GM12874 (cell line): Measurements from ENCODE around the gene MAL.

ENCODE experiments used
- TF ChIP-seq, protein P1 (sequence below): IDR thresholded peaks from 2 replicates; pipeline ENCODE4 v1.5.1; 2011; ENCODE audit warnings: low read depth, mild to moderate bottlenecking, control low read depth, low read length, moderate library complexity; ENCODE audit not compliant: insufficient read depth

Gene MAL

DNA sequence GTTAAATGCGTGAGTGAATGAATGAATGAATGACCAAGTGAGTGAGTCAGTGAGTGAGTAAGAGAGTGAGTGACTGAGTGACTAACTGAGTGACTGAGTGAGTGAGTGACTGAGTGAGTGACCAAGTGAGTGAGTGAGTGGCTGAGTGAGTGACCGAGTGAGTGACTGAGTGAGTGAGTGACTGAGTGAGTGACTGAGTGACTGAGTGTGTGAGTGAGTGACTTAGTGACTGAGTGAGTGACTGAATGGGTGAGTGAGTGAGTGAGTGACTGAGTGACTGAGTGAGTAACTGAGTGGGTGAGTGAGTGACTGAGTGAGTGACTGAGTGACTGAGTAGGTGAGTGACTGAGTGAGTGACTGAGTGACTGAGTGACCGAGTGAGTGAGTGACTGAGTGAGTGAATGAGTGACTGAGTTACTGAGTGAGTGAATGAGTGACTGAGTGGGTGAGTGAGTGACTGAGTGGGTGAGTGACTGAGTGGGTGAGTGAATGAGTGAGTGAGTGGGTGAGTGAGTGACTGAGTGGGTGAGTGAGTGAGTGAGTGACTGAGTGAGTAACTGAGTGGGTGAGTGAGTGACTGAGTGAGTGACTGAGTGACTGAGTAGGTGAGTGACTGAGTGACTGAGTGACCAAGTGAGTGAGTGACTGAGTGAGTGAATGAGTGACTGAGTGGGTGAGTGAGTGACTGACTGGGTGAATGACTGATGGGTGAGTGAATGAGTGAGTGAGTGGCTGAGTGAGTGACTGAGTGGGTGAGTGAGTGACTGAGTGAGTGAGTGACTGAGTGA, 11.3 kb downstream of the MAL start:
- TF ChIP-seq, protein P1, sequence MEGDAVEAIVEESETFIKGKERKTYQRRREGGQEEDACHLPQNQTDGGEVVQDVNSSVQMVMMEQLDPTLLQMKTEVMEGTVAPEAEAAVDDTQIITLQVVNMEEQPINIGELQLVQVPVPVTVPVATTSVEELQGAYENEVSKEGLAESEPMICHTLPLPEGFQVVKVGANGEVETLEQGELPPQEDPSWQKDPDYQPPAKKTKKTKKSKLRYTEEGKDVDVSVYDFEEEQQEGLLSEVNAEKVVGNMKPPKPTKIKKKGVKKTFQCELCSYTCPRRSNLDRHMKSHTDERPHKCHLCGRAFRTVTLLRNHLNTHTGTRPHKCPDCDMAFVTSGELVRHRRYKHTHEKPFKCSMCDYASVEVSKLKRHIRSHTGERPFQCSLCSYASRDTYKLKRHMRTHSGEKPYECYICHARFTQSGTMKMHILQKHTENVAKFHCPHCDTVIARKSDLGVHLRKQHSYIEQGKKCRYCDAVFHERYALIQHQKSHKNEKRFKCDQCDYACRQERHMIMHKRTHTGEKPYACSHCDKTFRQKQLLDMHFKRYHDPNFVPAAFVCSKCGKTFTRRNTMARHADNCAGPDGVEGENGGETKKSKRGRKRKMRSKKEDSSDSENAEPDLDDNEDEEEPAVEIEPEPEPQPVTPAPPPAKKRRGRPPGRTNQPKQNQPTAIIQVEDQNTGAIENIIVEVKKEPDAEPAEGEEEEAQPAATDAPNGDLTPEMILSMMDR: no peak

DNA sequence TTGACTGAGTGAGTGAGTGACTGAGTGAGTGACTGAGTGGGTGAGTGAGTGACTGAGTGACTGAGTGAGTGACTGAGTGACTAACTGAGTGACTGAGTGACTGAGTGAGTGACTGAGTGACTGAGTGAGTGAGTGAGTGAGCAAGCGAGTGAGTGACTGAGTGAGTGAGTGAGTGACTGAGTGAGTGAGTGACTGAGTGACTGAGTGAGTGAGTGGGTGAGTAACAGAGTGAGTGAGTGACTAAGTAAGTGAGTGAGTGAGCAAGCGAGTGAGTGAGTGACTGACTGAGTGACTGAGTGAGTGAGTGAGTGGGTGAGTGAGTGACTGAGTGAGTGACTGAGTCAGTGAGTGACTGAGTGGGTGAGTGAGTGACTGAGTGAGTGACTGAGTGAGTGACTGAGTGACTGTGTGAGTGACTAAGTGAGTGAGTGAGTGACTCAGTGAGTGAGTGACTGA, 11.9 kb downstream of the MAL start:
- TF ChIP-seq, protein P1: no peak

DNA sequence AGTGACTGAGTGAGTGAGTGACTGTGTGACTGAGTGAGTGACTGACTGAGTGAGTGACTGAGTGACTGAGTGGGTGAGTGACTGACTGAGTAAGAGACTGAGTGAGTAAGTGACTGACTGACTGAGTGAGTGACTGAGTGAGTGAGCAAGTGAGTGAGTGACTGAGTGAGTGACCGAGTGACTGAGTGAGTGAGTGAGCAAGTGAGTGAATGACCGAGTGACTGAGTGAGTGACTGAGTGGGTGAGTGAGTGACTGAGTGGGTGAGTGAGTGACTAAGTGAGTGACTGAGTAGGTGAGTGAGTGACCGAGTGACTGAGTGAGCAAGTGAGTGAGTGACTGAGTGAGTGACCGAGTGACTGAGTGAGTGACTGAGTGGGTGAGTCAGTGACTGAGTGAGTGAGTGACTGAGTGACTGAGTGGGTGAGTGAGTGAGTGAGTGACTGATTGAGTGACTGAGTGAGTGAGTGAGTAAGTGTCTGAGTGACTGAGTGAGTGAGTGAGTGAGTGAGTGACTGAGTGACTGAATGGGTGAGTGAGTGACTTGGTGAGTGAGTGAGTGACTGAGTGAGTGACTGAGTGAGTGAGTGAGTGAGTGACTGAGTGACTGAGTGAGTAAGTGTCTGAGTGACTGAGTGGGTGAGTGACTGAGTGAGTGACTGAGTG, 13.3 kb downstream of the MAL start:
- TF ChIP-seq, protein P1: no peak

DNA sequence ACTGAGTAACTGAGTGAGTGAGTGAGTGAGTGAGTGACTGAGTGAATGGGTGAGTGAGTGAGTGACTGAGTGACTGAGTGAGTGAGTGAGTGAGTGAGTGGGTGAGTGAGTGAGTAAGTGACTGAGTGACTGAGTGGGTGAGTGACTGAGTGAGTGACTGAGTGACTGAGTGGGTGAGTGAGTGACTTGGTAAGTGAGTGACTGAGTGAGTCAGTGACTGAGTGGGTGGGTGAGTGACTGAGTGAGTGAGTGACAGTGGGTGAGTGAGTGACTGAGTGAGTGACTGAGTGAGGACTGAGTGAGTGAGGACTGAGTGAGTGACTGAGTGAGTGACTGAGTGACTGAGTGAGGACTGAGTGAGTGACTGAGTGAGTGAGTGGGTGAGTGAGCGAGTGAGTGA, 13.9 kb downstream of the MAL start:
- TF ChIP-seq, protein P1: no peak

DNA sequence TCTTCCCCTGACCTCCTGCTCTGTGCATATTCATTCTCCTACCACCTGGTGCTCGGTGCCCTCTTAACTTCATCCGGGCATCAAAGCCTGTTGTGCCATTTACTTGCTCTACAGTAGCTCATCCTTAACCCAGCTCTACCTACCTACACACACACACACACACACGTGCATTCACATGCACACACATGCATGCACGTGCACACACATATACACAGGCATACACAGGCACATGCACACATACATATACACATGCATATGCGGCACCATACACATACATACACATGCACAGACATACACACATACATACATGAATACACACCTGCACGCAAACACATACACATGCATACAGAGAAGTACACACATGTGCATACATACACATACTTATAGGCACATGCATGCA, 14.5 kb downstream of the MAL start:
- TF ChIP-seq, protein P1: no peak

DNA sequence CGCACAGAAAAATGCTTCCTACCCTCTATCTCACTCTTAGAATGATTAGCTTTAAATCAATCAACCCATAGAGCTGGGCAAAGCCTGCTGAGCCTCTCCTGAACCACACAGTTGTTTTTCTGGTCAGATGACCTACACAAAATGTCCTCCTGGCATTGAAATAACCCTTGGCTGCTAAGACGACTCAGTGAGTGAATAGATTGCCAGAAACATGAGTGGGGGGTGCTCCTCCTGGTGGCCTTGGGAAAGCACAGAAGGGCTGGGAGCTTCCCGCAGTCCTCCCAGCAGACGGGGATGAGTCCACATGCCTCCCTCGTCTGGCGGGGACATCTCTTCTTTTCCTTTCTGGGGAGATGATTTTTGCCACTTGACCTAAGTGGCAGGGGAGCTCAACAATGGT, 14.9 kb downstream of the MAL start:
- TF ChIP-seq, protein P1: no peak

DNA sequence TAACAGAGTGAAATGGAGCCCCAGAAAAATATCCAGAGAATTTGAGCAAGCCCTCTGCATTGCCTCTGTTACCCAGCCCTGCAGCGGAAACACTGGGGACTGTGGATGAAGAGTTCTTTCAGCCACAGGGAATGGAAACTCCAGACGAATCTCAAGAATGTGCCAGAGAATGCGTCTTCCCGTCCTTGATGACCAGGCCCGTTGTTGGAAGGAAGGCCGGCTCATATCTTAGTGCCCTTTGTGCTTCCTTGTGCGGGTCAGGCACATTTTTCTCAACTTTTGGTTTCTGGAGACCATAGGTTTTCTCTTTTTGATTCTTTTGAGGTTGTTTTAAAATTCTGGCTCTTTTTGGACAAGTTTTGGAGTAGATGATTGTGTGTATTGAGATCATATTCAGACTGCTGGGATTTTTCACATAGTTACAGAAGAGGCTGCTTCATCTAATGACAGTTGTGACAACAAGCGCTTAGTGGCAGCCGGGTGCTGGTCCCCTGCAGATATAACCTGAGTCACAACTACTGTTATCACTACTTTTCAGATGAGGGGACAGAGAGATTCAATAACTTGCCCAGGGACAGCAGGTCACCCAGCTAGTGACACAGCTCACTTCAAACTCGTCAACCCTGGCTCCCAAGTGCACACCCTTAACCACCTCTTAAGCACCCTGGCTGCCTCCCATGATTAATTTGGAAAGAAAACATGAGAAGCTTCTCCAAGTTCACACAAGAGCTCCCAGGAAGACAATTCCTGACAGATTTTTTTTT, 15.7 kb downstream of the MAL start:
- TF ChIP-seq, protein P1: no peak
